HCT116 (cell line): ENCODE measurements around the gene MOGAT3. TPM values are rescaled to one million over a fixed set of nuclear protein-coding genes. Genes with fewer than 3 reads are reported as not detected.

Experiments used
- ATAC-seq: fragments of 200-7000 bp; cut with Tn5 transposase; 2 replicates; pipeline ENCODE4 v1.9.1; 2020; ENCODE audit warnings: mild to moderate bottlenecking, moderate library complexity
- BruUV-seq: library from RNA; stranded (reverse); fragments of 400-500 nt; replicated peaks from 2 replicates; lab custom pipeline; 2021; lab: Mats Ljungman, UMichigan
- CTCF ChIA-PET: fragments of 300-600 bp; sonication (Branson Sonifier 250); formaldehyde crosslinking; loops from one replicate; lab custom pipeline; 2021; ENCODE audit warnings: antibody characterized with exemption; lab: Charles Lee
- POLR2A ChIA-PET: fragments of 300-600, 350-600 bp; sonication (Branson Sonifier 250); formaldehyde crosslinking; loops from one replicate; lab custom pipeline; 2021; ENCODE audit warnings: antibody characterized with exemption; lab: Charles Lee
- RAD21 ChIA-PET, 2 experiments: fragments of 300-600 bp; sonication (Branson Sonifier 250); formaldehyde crosslinking; loops; one replicate each; lab custom pipeline; 2023; ENCODE audit warnings: low total read pairs in 2 of 2; ENCODE audit not compliant: uncharacterized antibody in 2 of 2, unreplicated experiment in 2 of 2, low non-redundant PET in 1 of 2; lab: Charles Lee
- DNase-seq: peaks from one replicate; pipeline ENCODE4 v3.0.0-alpha.2; 2010; ENCODE audit warnings: low read depth, low spot score
- H2AFZ ChIP-seq: fragments of 200-600 bp; shearing (Covaris generic), sonication (generic); 2 replicates; pipeline ENCODE4 v1.6.1; 2017; ENCODE audit warnings: low read depth, mixed run types, mixed read lengths, antibody characterized with exemption, low read length; ENCODE audit not compliant: poor library complexity, severe bottlenecking
- H3K27ac ChIP-seq: 2 replicates; pipeline ENCODE4 v1.5.1; 2012; ENCODE audit warnings: low read depth, low read length
- H3K27me3 ChIP-seq: fragments of 200-600 bp; sonication (generic); 2 replicates; pipeline ENCODE4 v1.6.1; 2016; ENCODE audit warnings: mixed run types, low read length, mixed read lengths; ENCODE audit not compliant: insufficient read depth
- H3K36me3 ChIP-seq, 2 experiments: fragments of 200-500 bp in 1 of 2; fragments of 200-600 bp in 1 of 2; sonication (Bioruptor generic) in 1 of 2; sonication (generic) in 1 of 2; 2 replicates each; pipeline versions ENCODE4 v1.5.1 to v1.6.1; 2014 to 2016; ENCODE audit warnings: low read length in 2 of 2, inconsistent platforms in 1 of 2, mixed read lengths in 1 of 2, mixed run types in 1 of 2; ENCODE audit not compliant: insufficient read depth in 2 of 2, control insufficient read depth in 1 of 2
- H3K4me1 ChIP-seq, 2 experiments: fragments of 200-600 bp in 1 of 2; sonication (generic) in 1 of 2; 2 replicates each; pipeline versions ENCODE4 v1.5.1 to v1.6.1; 2012 to 2017; ENCODE audit warnings: low read length in 2 of 2, inconsistent platforms in 1 of 2, mild to moderate bottlenecking in 1 of 2, mixed read lengths in 1 of 2, mixed run types in 1 of 2, moderate library complexity in 1 of 2; ENCODE audit not compliant: insufficient read depth in 2 of 2, control insufficient read depth in 1 of 2
- H3K4me2 ChIP-seq: fragments of 200-600 bp; sonication (generic); 2 replicates; pipeline ENCODE4 v1.6.1; 2017; ENCODE audit warnings: mixed run types, low read length, mixed read lengths
- H3K4me3 ChIP-seq, 2 experiments: fragments of 200-600 bp in 1 of 2; sonication (generic) in 1 of 2; replicated peaks in 1 of 2; 2 replicates each; pipeline ENCODE4 v1.5.1; 2011 to 2016; ENCODE audit warnings: low read length in 2 of 2, control low read depth in 1 of 2, low read depth in 1 of 2, mild to moderate bottlenecking in 1 of 2, mixed read lengths in 1 of 2, mixed run types in 1 of 2
- H3K79me2 ChIP-seq: fragments of 200-600 bp; sonication (generic); 2 replicates; pipeline ENCODE4 v1.6.1; 2017; ENCODE audit warnings: mild to moderate bottlenecking, mixed run types, low read length, moderate library complexity, mixed read lengths; ENCODE audit not compliant: insufficient read depth
- H3K9ac ChIP-seq: fragments of 200-600 bp; sonication (generic); 2 replicates; pipeline ENCODE4 v1.6.1; 2016; ENCODE audit warnings: low read length, mixed read lengths
- H3K9me2 ChIP-seq: fragments of 200-600 bp; sonication (generic), shearing (Covaris generic); 2 replicates; pipeline ENCODE4 v1.6.1; 2017; ENCODE audit warnings: mixed run types, mild to moderate bottlenecking, moderate library complexity; ENCODE audit not compliant: insufficient read depth
- H3K9me3 ChIP-seq, 2 experiments: fragments of 200-500 bp in 1 of 2; fragments of 200-600 bp in 1 of 2; sonication (Bioruptor generic) in 1 of 2; sonication (generic) in 1 of 2; 2 replicates each; pipeline ENCODE4 v1.6.1; 2014 to 2017; ENCODE audit warnings: low read length in 2 of 2, mixed read lengths in 2 of 2, inconsistent platforms in 1 of 2, low read depth in 1 of 2, mild to moderate bottlenecking in 1 of 2, mixed run types in 1 of 2, moderate library complexity in 1 of 2; ENCODE audit not compliant: control insufficient read depth in 1 of 2, insufficient read depth in 1 of 2
- H4K20me1 ChIP-seq: fragments of 200-600 bp; sonication (generic), shearing (Covaris generic); 2 replicates; pipeline ENCODE4 v1.6.1; 2017; ENCODE audit warnings: mixed run types, mild to moderate bottlenecking, moderate library complexity; ENCODE audit not compliant: insufficient read depth
- ATF3 ChIP-seq: IDR thresholded peaks from 2 replicates; pipeline ENCODE4 v1.6.1; 2012
- CTCF ChIP-seq, 3 experiments: fragments of 200-600 bp in 1 of 3; sonication (generic) in 1 of 3; IDR thresholded peaks in 2 of 3; conservative IDR thresholded peaks in 1 of 3; 2 replicates each; pipeline ENCODE4 v1.5.1; 2012 to 2017; ENCODE audit warnings: low read depth in 2 of 3, low read length in 2 of 3, antibody characterized with exemption in 1 of 3, borderline replicate concordance in 1 of 3, control low read depth in 1 of 3, mild to moderate bottlenecking in 1 of 3, mixed read lengths in 1 of 3, mixed run types in 1 of 3, moderate library complexity in 1 of 3; ENCODE audit not compliant: insufficient read depth in 1 of 3
- EGR1 ChIP-seq: IDR thresholded peaks from 2 replicates; pipeline ENCODE4 v1.6.1; 2012; ENCODE audit warnings: low read depth
- EZH2 ChIP-seq: fragments of 200-600 bp; sonication (generic); IDR thresholded peaks from 2 replicates; pipeline ENCODE4 v1.6.1; 2017; ENCODE audit warnings: antibody characterized with exemption, mixed run types
- EZH2phosphoT487 ChIP-seq: fragments of 200-600 bp; IDR thresholded peaks from 2 replicates; pipeline ENCODE4 v1.6.1; 2018; ENCODE audit warnings: antibody characterized with exemption, borderline replicate concordance
- FOSL1 ChIP-seq: IDR thresholded peaks from 2 replicates; pipeline ENCODE4 v1.6.1; 2012; ENCODE audit warnings: low read depth
- JUND ChIP-seq: IDR thresholded peaks from 2 replicates; pipeline ENCODE4 v1.6.1; 2012
- POLR2A ChIP-seq: IDR thresholded peaks from 2 replicates; pipeline ENCODE4 v1.7.0; 2011; ENCODE audit warnings: borderline replicate concordance; ENCODE audit not compliant: insufficient read depth, insufficient read length; ENCODE audit errors: extremely low read depth
- RAD21 ChIP-seq: IDR thresholded peaks from 2 replicates; pipeline ENCODE4 v1.6.1; 2012; ENCODE audit warnings: low read depth, mild to moderate bottlenecking
- REST ChIP-seq: IDR thresholded peaks from 2 replicates; pipeline ENCODE4 v1.6.1; 2012; ENCODE audit warnings: low read depth
- SP1 ChIP-seq: IDR thresholded peaks from 2 replicates; pipeline ENCODE4 v1.6.1; 2012; ENCODE audit warnings: low read depth
- TCF7L2 ChIP-seq: IDR thresholded peaks from 2 replicates; pipeline ENCODE4 v1.7.0; 2011; ENCODE audit warnings: borderline replicate concordance, inconsistent platforms; ENCODE audit not compliant: insufficient read depth, insufficient read length; ENCODE audit errors: extremely low read depth
- YY1 ChIP-seq: IDR thresholded peaks from 2 replicates; pipeline ENCODE4 v1.6.1; 2011; ENCODE audit warnings: low read length, low read depth, moderate library complexity, mild to moderate bottlenecking; ENCODE audit not compliant: insufficient replicate concordance; ENCODE audit errors: extremely low read depth
- ZFX ChIP-seq: fragments of 450-650 bp; IDR thresholded peaks from 2 replicates; pipeline ENCODE4 v1.6.1; 2017
- ZNF274 ChIP-seq: fragments of 200-500 bp; sonication (Bioruptor generic); IDR thresholded peaks from 2 replicates; pipeline ENCODE4 v1.6.1; 2014; ENCODE audit warnings: mild to moderate bottlenecking, low read depth, low read length, inconsistent platforms
- intact Hi-C: fragments of 100-400 bp; cut with micrococcal nuclease; formaldehyde crosslinking; loops from 2 replicates; pipeline ENCODE4 v1.10.0; 2022
- total RNA-seq: library from RNA; stranded (reverse); gene quantifications from one replicate; pipeline ENCODE4 v1.2.1, GENCODE V29; 2021; ENCODE audit not compliant: unreplicated experiment
- TF ChIP-seq, protein P1 (sequence below): IDR thresholded peaks from 2 replicates; pipeline ENCODE4 v1.6.1; 2011; ENCODE audit warnings: mild to moderate bottlenecking, low read length, moderate library complexity; ENCODE audit not compliant: insufficient replicate concordance; ENCODE audit errors: extremely low read depth

MOGAT3 gene
- total RNA-seq, 1 experiment from 2014 or later: not detected

DNA sequence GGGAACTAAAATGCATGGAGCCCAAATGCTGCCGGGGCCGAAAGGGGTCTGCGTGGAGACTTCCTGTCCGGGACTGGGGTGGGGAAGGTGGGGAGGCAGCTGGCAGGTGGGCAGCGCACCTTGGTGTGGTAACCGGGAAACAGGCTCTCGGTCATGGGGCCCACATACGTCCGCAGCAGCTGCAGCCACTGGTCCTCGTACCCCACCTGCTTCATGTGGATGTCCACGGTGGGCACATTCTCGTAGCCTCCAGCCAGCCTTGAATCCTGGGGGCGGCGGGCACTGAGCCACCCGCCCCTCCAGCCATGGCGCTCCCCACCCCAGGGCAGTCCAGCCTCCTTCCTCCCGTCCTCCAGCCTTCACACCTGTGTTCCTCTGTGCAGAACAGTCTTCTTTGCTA lies 6.6 kb upstream of the MOGAT3 start:
- no peaks in the 10 kb centered on the region for H4K20me1 ChIP-seq
- H3K27ac ChIP-seq: no peak overlapping the region
- no peak overlapping the region for H2AFZ ChIP-seq
- ATAC-seq (no peak), DNase-seq (no peak)
- no peak overlapping the region for H3K4me3 ChIP-seq
- intact Hi-C loops: no loop called here
- H3K79me2 ChIP-seq: no peaks in the 10 kb centered on the region
- H3K36me3 ChIP-seq: peaks cover 8 to 9% of the 10 kb centered on the region in 2 experiments; a peak in 3 of 4 replicates
- no peaks in the 10 kb centered on the region for H3K9me3 ChIP-seq
- no TSS peak for BruUV-seq
- H3K27me3 ChIP-seq: no peaks in the 10 kb centered on the region
- ChIA-PET POLR2A (no interaction called here), CTCF (no interaction called here), RAD21 (no interaction called here)
- no peak overlapping the region for H3K4me2 ChIP-seq
- H3K9ac ChIP-seq: no peak overlapping the region
- TF ChIP-seq RAD21 (no peak), EZH2phosphoT487 (no peak), ATF3 (no peak), EZH2 (no peak), SP1 (no peak), ZFX (no peak), JUND (no peak), YY1 (no peak), REST (no peak), TCF7L2 (no peak), FOSL1 (no peak), EGR1 (no peak), POLR2A (no peak), CTCF (IDR thresholded peaks at IDR 0.05 in 2 of 3, conservative IDR thresholded peaks at IDR 0.05 in 1 of 3; ENCODE audit: borderline replicate concordance in 1 of 3, insufficient read depth in 1 of 3, low read depth in 2 of 3, low read length in 2 of 3) (no peak), ZNF274 (no peak)
- TF ChIP-seq, protein P1, sequence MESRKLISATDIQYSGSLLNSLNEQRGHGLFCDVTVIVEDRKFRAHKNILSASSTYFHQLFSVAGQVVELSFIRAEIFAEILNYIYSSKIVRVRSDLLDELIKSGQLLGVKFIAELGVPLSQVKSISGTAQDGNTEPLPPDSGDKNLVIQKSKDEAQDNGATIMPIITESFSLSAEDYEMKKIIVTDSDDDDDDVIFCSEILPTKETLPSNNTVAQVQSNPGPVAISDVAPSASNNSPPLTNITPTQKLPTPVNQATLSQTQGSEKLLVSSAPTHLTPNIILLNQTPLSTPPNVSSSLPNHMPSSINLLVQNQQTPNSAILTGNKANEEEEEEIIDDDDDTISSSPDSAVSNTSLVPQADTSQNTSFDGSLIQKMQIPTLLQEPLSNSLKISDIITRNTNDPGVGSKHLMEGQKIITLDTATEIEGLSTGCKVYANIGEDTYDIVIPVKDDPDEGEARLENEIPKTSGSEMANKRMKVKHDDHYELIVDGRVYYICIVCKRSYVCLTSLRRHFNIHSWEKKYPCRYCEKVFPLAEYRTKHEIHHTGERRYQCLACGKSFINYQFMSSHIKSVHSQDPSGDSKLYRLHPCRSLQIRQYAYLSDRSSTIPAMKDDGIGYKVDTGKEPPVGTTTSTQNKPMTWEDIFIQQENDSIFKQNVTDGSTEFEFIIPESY: no peak
- H3K9me2 ChIP-seq: no peaks in the 10 kb centered on the region
- no peaks in the 10 kb centered on the region for H3K4me1 ChIP-seq
